DLD1 (cell line): ENCODE measurements around the gene HOXD10.

Experiments
- in situ Hi-C: cut with HindIII; loops from 2 replicates; pipeline ENCODE4 v1.10.0; 2017; ENCODE audit warnings: low sequenced_read_pairs

Gene HOXD10

DNA sequence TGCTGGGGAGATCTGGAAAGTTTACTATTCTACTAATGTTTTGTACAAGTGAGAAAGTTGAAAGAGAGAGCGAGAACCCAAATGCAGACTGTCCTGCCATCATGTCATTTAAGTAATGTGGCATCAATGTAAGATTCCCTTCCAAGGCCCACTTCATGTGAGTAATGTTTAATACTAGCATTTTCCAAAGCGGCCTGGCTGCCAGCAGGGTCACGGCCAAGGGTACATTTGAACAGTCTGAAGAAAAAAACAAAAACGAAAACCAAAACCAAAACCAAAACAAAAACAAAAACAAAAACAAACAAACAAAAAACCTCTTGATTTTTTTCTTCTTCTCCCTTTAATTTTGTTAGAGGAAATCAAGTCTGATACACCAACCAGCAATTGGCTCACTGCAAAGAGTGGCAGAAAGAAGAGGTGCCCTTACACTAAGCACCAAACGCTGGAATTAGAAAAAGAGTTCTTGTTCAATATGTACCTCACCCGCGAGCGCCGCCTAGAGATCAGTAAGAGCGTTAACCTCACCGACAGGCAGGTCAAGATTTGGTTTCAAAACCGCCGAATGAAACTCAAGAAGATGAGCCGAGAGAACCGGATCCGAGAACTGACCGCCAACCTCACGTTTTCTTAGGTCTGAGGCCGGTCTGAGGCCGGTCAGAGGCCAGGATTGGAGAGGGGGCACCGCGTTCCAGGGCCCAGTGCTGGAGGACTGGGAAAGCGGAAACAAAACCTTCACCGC lies 2.2 kb downstream of the HOXD10 start:
- in situ Hi-C loops = no loop called here

GRCh38 chr2:176120364-176121189 lies 4.0 kb downstream of the HOXD10 start:
- in situ Hi-C loops = no loop called here

DNA sequence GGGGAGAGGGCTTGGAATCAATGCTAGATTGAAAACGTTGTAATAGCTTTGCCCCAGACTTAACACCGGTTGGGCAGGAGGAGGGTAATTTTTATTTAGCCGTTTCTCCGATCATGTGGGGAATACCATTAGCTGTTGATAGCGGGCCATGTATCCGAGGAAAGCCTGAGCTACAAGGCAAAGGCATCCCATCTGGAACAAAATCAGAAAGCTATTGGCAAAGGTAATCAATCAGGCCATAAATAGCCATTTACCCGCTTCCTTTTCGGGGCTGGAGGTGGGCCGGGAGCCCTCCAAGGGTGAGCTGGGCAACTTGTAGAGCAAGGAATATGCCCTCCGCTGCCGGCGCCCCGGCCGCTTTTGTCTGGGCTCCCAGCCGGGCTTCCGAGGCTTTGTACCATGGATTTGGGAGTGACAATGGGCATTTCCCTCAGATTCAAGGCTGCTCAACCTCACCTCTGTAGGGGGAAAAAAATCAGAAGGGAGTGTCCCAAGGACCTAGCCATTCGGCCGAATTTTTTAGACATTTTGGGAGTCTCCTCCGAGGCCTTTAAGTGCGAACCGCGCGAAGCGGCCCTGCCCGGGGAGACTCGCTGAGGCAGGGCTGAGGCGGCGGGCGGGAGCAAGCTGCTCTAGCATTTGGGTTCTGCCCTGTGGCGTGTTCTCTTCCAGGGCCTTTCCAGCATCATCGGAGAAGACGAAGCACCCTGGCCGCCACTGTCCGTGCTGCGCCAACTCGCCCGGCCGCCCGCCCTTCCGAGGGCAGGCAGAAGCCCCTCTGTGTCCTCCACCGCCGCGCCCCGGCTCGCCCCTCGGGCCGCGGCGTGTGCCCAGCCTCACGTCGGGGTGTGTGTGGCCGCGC lies 4.8 kb downstream of the HOXD10 start:
- in situ Hi-C loops = no loop called here

- in situ Hi-C loops = no loop called here
Measured at GRCh38 chr2:176122052-176122682, 5.6 kb downstream of the HOXD10 start.

- in situ Hi-C loops = no loop called here
Measured at GRCh38 chr2:176122683-176123410, 6.3 kb downstream of the HOXD10 start, which contains the start of gene HOXD9. TSS of gene HOXD9 (plus strand) at chr2:176122719. CDS start at chr2:176122769, 50 bp downstream.

GRCh38 chr2:176123411-176124109 lies 7.0 kb downstream of the HOXD10 start:
- in situ Hi-C loops = no loop called here

GRCh38 chr2:176124110-176124946 lies 7.8 kb downstream of the HOXD10 start:
- in situ Hi-C loops = no loop called here

- in situ Hi-C loops = loop anchor here (25.0 kb wide), 1 partner anchor 512 kb away; no protein-coding TSS in a partner anchor
Measured at GRCh38 chr2:176124947-176125771, 8.6 kb downstream of the HOXD10 start.

DNA sequence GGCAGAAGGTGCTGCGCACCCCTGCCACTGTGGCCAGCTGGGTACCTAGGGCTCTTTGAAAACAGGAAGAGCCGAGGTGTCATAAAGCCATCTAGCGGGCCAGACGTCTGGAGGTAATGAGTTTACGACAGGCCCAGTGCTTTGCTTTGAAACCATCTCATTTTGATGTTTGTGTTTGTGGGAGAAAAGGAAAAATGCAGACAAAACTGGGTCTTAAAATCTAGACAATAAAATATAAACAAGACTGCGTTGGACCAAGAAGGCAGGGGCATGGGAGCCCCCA lies 9.1 kb downstream of the HOXD10 start:
- in situ Hi-C loops = loop anchor here (25.0 kb wide), 1 partner anchor 512 kb away; no protein-coding TSS in a partner anchor

GRCh38 chr2:176126929-176127773 lies 10.6 kb downstream of the HOXD10 start:
- in situ Hi-C loops = loop anchor here (25.0 kb wide), 1 partner anchor 510 kb away; no protein-coding TSS in a partner anchor

- in situ Hi-C loops = loop anchor here (25.0 kb wide), 1 partner anchor 510 kb away; no protein-coding TSS in a partner anchor
Measured at GRCh38 chr2:176127774-176128072, 11.1 kb downstream of the HOXD10 start.

DNA sequence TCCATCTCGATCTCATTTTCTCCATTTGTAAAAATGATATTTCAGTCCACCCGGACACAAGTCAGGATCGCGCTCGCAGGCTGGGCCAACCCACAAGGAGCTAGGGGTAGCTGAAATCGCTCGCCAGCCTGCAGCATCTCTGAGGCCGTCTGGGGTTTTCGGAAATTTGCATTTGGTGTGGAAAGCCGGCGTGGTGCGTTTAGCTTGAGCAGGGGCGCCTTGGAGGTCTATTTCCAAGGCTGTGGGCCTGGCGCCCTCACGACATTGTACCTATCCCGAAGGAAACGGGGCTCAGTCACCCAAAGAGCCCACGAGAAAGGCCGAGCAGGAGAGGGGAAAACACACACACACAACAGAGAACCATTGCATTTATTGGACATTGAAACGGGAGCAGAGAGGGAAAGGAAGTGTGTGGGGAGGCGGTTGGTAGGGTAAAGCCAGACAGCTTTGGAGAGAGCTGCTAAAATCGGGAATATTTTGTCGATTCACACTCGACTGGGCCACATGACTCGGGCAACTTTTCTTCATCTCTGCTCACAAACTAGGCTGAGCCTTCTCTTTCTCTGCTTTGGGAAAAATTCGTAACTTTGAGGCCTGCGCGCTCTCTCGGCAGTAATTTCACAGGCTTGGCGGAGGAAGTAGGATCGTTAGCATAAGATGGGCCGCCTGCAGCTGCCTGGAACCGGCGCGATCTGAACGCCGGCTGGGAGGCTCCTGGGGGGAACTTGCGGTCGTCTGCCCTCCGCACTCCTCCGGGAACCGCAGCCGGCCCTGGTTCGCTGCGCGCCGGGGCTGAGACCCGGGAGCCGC lies 11.8 kb downstream of the HOXD10 start:
- in situ Hi-C loops = loop anchor here (25.0 kb wide), 1 partner anchor 509 kb away; no protein-coding TSS in a partner anchor

DNA sequence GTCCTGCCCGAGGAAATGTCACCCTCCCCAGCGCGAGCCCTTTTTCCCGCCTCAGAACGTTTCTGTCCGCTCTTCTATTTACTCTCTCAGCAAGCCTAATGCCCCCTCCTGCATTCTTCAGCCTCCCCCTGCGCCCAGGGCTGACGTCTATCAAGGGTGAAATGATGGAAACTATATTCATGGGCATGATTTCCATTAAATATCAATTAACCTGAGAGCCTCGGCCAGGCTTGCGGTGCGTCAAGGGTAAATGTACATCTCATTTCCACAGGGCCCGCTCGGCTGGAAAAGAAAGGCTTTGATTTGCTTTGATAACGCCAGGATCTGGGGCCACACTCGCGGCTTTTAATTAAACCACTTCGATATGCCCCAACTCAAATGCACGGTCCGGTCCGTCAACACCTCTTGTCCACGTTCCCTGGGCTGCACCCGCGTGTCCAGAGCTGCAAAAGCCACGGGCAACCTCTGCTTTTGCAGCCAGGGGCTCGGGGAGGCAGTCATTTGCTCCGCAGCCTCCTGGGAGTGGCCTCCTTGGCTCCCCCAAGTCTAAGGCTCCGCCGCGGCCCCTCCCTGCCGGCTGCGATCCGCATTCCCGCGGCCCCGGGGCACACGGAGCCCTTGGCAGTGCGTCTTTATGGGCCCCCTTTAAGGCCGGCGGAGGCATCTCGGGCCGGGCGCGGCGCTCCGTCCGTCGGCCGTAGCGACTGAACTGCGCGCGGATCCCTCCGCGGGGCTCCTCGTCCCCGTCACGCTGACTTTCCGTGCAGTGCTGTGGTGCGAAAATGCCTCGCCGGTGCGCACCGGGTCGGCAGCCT lies 12.6 kb downstream of the HOXD10 start, which contains the start of gene HOXD8:
HOXD8 (plus strand) TSS at position 724 of the 815 bp plus-strand sequence. CDS start 662 bp downstream, outside the sequence.
- in situ Hi-C loops = loop anchor here (25.0 kb wide), 1 partner anchor 508 kb away; no protein-coding TSS in a partner anchor

DNA sequence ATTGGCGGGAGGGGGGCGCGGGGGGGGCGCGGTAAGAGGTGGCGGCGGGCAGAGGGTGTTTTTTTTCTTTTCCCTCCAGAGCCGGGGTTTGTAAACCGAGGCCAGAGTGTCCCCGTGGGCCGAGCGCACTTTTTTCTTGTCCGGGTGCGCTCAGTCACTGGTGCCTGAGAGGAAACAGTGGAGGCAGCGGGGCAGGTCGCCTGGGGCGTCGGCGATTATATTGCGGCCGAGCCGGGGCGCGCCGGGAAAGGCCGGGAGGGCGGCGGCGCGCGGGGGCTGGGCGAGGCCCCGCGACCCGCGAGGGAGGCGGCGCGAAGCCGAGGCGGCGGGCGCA lies 13.2 kb downstream of the HOXD10 start:
- in situ Hi-C loops = loop anchor here (25.0 kb wide), 1 partner anchor 508 kb away; no protein-coding TSS in a partner anchor
